ENCODE results near the gene CIB2. TPM values are rescaled to one million over a fixed set of nuclear protein-coding genes. Genes with fewer than 3 reads are reported as not detected.

CIB2 gene
- polyA plus RNA-seq, 1 donor (not counting 4 experiments of a cell fraction or from before 2014, with no cell fraction given) = 4.1 TPM

GRCh38 chr15:78149805-78150751 is 18.8 kb upstream of the CIB2 start:
- Histone ChIP-seq H3K27me3 (ENCODE audit: control insufficient read depth, extremely low read depth, insufficient read depth, low read length) (no peaks in the 10 kb centered on the region), H3K4me3 (ENCODE audit: control insufficient read depth in 2 of 3, extremely low read depth in 1 of 3, insufficient read depth in 2 of 3, low read depth in 1 of 3, low read length in 3 of 3) (peak overlapping the region; percentile 61 to 88 (median 76)), H2AFZ (ENCODE audit: control insufficient read depth, low read length) (peak overlapping the region; percentile 46), H4K20me1 (ENCODE audit: control insufficient read depth, extremely low read depth, insufficient read depth, low read length) (no peaks in the 10 kb centered on the region), H3K4me2 (ENCODE audit: control insufficient read depth, extremely low read depth, insufficient read depth, low read depth, low read length) (peak overlapping the region; percentile 73), H3K9me1 (ENCODE audit: control insufficient read depth, extremely low read depth, insufficient read depth, low read length) (no peaks in the 10 kb centered on the region), H3K36me3 (ENCODE audit: control insufficient read depth in 2 of 2, extremely low read depth in 1 of 2, insufficient read depth in 2 of 2, low read length in 2 of 2) (peaks cover 0 to 3% of the 10 kb centered on the region in 2 experiments), H3K79me2 (ENCODE audit: control insufficient read depth, insufficient read depth, low read length) (peaks cover 42% of the 10 kb centered on the region), H3K9ac (ENCODE audit: control insufficient read depth, extremely low read depth, insufficient read depth, low read length) (peak overlapping the region; percentile 85), H3K9me3 (ENCODE audit: control insufficient read depth, low read depth, low read length) (no peaks in the 10 kb centered on the region), H3K27ac (ENCODE audit: control insufficient read depth, insufficient read depth, low read length) (peak overlapping the region; percentile 57), H3K4me1 (ENCODE audit: control insufficient read depth, extremely low read depth, insufficient read depth, low read length) (peaks cover 33% of the 10 kb centered on the region)
- DNase-seq (ENCODE audit: low read depth, low spot score) = no peak
- dilution Hi-C loops (cut with MboI; ENCODE audit: extremely low pct_ligation_motif_present, low sequenced_read_pairs) = no loop called here
- TF ChIP-seq CTCF (optimal IDR thresholded peaks at IDR 0.05 in 1 of 3, IDR thresholded peaks at IDR 0.05 in 1 of 3, conservative IDR thresholded peaks at IDR 0.05 in 1 of 3; ENCODE audit: extremely low read depth in 1 of 3, insufficient read depth in 2 of 3, low read length in 3 of 3) (no peak), EZH2 (IDR thresholded peaks at IDR 0.05; ENCODE audit: low read length) (no peak)
- no peak for FAIRE-seq

GRCh38 chr15:78149068-78149804 is 18.0 kb upstream of the CIB2 start, which contains the start of gene IDH3A:
Gene IDH3A, plus strand, starts transcription at chr15:78149362. Its CDS starts 42 bp downstream, at chr15:78149404.
- Histone ChIP-seq H3K4me2 (ENCODE audit: control insufficient read depth, extremely low read depth, insufficient read depth, low read depth, low read length) (peak within 1 kb of the TSS; percentile 90), H3K9ac (ENCODE audit: control insufficient read depth, extremely low read depth, insufficient read depth, low read length) (peak within 1 kb of the TSS; percentile 85), H3K4me1 (ENCODE audit: control insufficient read depth, extremely low read depth, insufficient read depth, low read length) (peaks cover 33% of the 10 kb centered on the region), H3K79me2 (ENCODE audit: control insufficient read depth, insufficient read depth, low read length) (peaks cover 38% of the 10 kb centered on the region), H3K36me3 (ENCODE audit: control insufficient read depth in 2 of 2, extremely low read depth in 1 of 2, insufficient read depth in 2 of 2, low read length in 2 of 2) (peaks cover 0 to 3% of the 10 kb centered on the region in 2 experiments), H3K27ac (ENCODE audit: control insufficient read depth, insufficient read depth, low read length) (peak within 1 kb of the TSS; percentile 82), H3K9me3 (ENCODE audit: control insufficient read depth, low read depth, low read length) (no peaks in the 10 kb centered on the region), H3K27me3 (ENCODE audit: control insufficient read depth, extremely low read depth, insufficient read depth, low read length) (no peaks in the 10 kb centered on the region), H3K4me3 (ENCODE audit: control insufficient read depth in 2 of 3, extremely low read depth in 1 of 3, insufficient read depth in 2 of 3, low read depth in 1 of 3, low read length in 3 of 3) (peak within 1 kb of the TSS; percentile 61 to 88 (median 76)), H4K20me1 (ENCODE audit: control insufficient read depth, extremely low read depth, insufficient read depth, low read length) (no peaks in the 10 kb centered on the region), H2AFZ (ENCODE audit: control insufficient read depth, low read length) (peak within 1 kb of the TSS; percentile 49), H3K9me1 (ENCODE audit: control insufficient read depth, extremely low read depth, insufficient read depth, low read length) (no peaks in the 10 kb centered on the region)
- DNase-seq (ENCODE audit: low read depth, low spot score) (peak; percentile 71), FAIRE-seq (peak; percentile 48)
- no peak for TF ChIP-seq CTCF (optimal IDR thresholded peaks at IDR 0.05 in 1 of 3, IDR thresholded peaks at IDR 0.05 in 1 of 3, conservative IDR thresholded peaks at IDR 0.05 in 1 of 3; ENCODE audit: extremely low read depth in 1 of 3, insufficient read depth in 2 of 3, low read length in 3 of 3)
- TF ChIP-seq EZH2 (IDR thresholded peaks at IDR 0.05; ENCODE audit: low read length) = no peak
- dilution Hi-C loops (cut with MboI; ENCODE audit: extremely low pct_ligation_motif_present, low sequenced_read_pairs) = no loop called here

Data from keratinocyte (primary cell).